ENCODE measurements around the gene PITRM1.

Gene PITRM1

GRCh38 chr10:3146289-3146688, 26.3 kb downstream of the PITRM1 start:
- TF ChIP-seq CTCF (IDR thresholded peaks at IDR 0.05): no peak
- Histone ChIP-seq H3K27ac (no peak overlapping the region), H3K4me3 (no peak overlapping the region)
- DNase-seq (ENCODE audit: low spot score): no peak

GRCh38 chr10:3145366-3145765, 27.2 kb downstream of the PITRM1 start:
- Histone ChIP-seq H3K27ac (no peak overlapping the region), H3K4me3 (no peak overlapping the region)
- DNase-seq (ENCODE audit: low spot score): no peak
- TF ChIP-seq CTCF (IDR thresholded peaks at IDR 0.05): no peak

GRCh38 chr10:3143791-3144434, 28.7 kb downstream of the PITRM1 start:
- Histone ChIP-seq H3K27ac (no peak overlapping the region), H3K4me3 (no peak overlapping the region)
- no peak for DNase-seq (ENCODE audit: low spot score)
- no peak for TF ChIP-seq CTCF (IDR thresholded peaks at IDR 0.05)

GRCh38 chr10:3143366-3143765, 29.2 kb downstream of the PITRM1 start:
- no peak for TF ChIP-seq CTCF (IDR thresholded peaks at IDR 0.05)
- DNase-seq (ENCODE audit: low spot score): no peak
- no peak overlapping the region for H3K27ac ChIP-seq
- no peak overlapping the region for H3K4me3 ChIP-seq

- no peak overlapping the region for H3K4me3 ChIP-seq
- DNase-seq (ENCODE audit: low spot score): no peak
- no peak overlapping the region for H3K27ac ChIP-seq
- TF ChIP-seq CTCF (IDR thresholded peaks at IDR 0.05): no peak
These were observed 30.3 kb downstream of the PITRM1 start for GRCh38 chr10:3142146-3142875.

GRCh38 chr10:3141351-3142005, 31.1 kb downstream of the PITRM1 start:
- no peak overlapping the region for H3K27ac ChIP-seq
- no peak for TF ChIP-seq CTCF (IDR thresholded peaks at IDR 0.05)
- H3K4me3 ChIP-seq: no peak overlapping the region
- no peak for DNase-seq (ENCODE audit: low spot score)

Measured in coronary artery (tissue), 2 donors.